Gastrocnemius medialis (tissue), 4 donors: ENCODE results near the gene EMILIN2. TPM values are rescaled to one million over a fixed set of nuclear protein-coding genes. Genes with fewer than 3 reads are reported as not detected.
"Not testable (repeated sequence)": the region's sequence is repeated elsewhere in the genome, so short reads cannot be mapped to it uniquely, and the experiment has no call there.

Experiments used
- ATAC-seq, 2 donors: fragments of 150-250 bp; one replicate each; pipeline ENCODE4 v1.9.1; 2016
- DNase-seq, 2 donors: peaks; one replicate each; pipeline ENCODE4 v3.0.0-alpha.2; 2019
- H3K27ac ChIP-seq, 4 donors: fragments of 200-600 bp; sonication (generic); 1 replicate in 1 of 4; 2 replicates in 3 of 4; pipeline ENCODE4 v1.5.1; 2016 to 2018; ENCODE audit warnings: mild to moderate bottlenecking in 2 of 4, moderate library complexity in 1 of 4
- H3K27me3 ChIP-seq, 3 donors: fragments of 200-600 bp; sonication (generic) in 2 of 3; 1 replicate in 1 of 3; 2 replicates in 2 of 3; pipeline versions ENCODE4 v1.5.1 to v1.6.0; 2016 to 2019; ENCODE audit warnings: mild to moderate bottlenecking in 1 of 3, moderate library complexity in 1 of 3
- H3K36me3 ChIP-seq, 2 donors: fragments of 200-600 bp; sonication (generic) in 1 of 2; one replicate each; pipeline ENCODE4 v1.5.1; 2017 to 2018
- H3K4me1 ChIP-seq, 2 donors: fragments of 200-600 bp; sonication (generic) in 1 of 2; one replicate each; pipeline ENCODE4 v1.5.1; 2016 to 2017; ENCODE audit warnings: mild to moderate bottlenecking in 2 of 2
- H3K4me3 ChIP-seq, 4 donors: fragments of 200-600 bp; sonication (generic) in 3 of 4; 1 replicate in 1 of 4; 2 replicates in 3 of 4; pipeline ENCODE4 v1.5.1; 2016 to 2019; ENCODE audit warnings: mild to moderate bottlenecking in 2 of 4
- H3K9me3 ChIP-seq, 3 donors: fragments of 200-600 bp; sonication (generic) in 2 of 3; 1 replicate in 1 of 3; 2 replicates in 2 of 3; pipeline ENCODE4 v1.5.1; 2016 to 2019
- POLR2A ChIP-seq, 2 donors: fragments of 450-650 bp; IDR thresholded peaks; one replicate each; pipeline ENCODE4 v1.6.1; 2017; ENCODE audit warnings: antibody characterized with exemption in 2 of 2, mild to moderate bottlenecking in 2 of 2, moderate library complexity in 2 of 2
- in situ Hi-C, 4 donors: fragments of 200-750 bp; cut with MboI; loops; one replicate each; pipeline versions ENCODE4 v1.15.0 to v1.8.0; 2017; ENCODE audit warnings: low sequenced_read_pairs in 4 of 4
- intact Hi-C: fragments of 100-400 bp; cut with DNase I; formaldehyde crosslinking; loops from one replicate; pipeline ENCODE4 v1.15.1; 2023; ENCODE audit warnings: low total_unique reads
- total RNA-seq, 4 donors: library from RNA; depleted of rRNA; stranded (reverse); fragments of >200 nt; gene quantifications; one replicate each; pipeline versions ENCODE4 v1.1.0 to v1.2.3, GENCODE V29; 2016
- TF ChIP-seq, protein P1 (sequence below), 5 experiments: fragments of 450-650 bp in 3 of 5; fragments of 200-600 bp in 2 of 5; sonication (generic) in 2 of 5; IDR thresholded peaks in 4 of 5; conservative IDR thresholded peaks in 1 of 5; 1 replicate in 4 of 5; 2 replicates in 1 of 5; pipeline ENCODE4 v1.5.1; 2016 to 2019; ENCODE audit warnings: antibody characterized with exemption in 5 of 5, mild to moderate bottlenecking in 3 of 5, moderate library complexity in 3 of 5

The EMILIN2 gene
- total RNA-seq, 4 donors from 2014 or later, result 1.9 to 10.5 (median 5.6) TPM

- H3K27ac ChIP-seq, result no peak overlapping the region
Measured at GRCh38 chr18:2826581-2826980, 20.2 kb upstream of the EMILIN2 start.

GRCh38 chr18:2827061-2827460, 19.7 kb upstream of the EMILIN2 start:
- H3K9me3 ChIP-seq, result no peaks in the 10 kb centered on the region
- DNase-seq, result no peak
- in situ Hi-C loops, result no loop called here
- no peak overlapping the region for H3K27ac ChIP-seq
- no peaks in the 10 kb centered on the region for H3K27me3 ChIP-seq
- no peak for ATAC-seq
- H3K4me1 ChIP-seq, result no peaks in the 10 kb centered on the region
- no peaks in the 10 kb centered on the region for H3K36me3 ChIP-seq
- H3K4me3 ChIP-seq, result no peak overlapping the region
- TF ChIP-seq, protein P1, sequence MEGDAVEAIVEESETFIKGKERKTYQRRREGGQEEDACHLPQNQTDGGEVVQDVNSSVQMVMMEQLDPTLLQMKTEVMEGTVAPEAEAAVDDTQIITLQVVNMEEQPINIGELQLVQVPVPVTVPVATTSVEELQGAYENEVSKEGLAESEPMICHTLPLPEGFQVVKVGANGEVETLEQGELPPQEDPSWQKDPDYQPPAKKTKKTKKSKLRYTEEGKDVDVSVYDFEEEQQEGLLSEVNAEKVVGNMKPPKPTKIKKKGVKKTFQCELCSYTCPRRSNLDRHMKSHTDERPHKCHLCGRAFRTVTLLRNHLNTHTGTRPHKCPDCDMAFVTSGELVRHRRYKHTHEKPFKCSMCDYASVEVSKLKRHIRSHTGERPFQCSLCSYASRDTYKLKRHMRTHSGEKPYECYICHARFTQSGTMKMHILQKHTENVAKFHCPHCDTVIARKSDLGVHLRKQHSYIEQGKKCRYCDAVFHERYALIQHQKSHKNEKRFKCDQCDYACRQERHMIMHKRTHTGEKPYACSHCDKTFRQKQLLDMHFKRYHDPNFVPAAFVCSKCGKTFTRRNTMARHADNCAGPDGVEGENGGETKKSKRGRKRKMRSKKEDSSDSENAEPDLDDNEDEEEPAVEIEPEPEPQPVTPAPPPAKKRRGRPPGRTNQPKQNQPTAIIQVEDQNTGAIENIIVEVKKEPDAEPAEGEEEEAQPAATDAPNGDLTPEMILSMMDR (IDR thresholded peaks at IDR 0.05 in 4 of 5, conservative IDR thresholded peaks at IDR 0.05 in 1 of 5), result no peak
- TF ChIP-seq POLR2A (IDR thresholded peaks at IDR 0.05), result no peak
- intact Hi-C loops, result no loop called here

More at GRCh38 chr18:2826581-2826980, 20.2 kb upstream of the EMILIN2 start:
- in situ Hi-C loops, result no loop called here
- no peaks in the 10 kb centered on the region for H3K9me3 ChIP-seq
- no peaks in the 10 kb centered on the region for H3K4me1 ChIP-seq
- intact Hi-C loops, result no loop called here
- no peaks in the 10 kb centered on the region for H3K36me3 ChIP-seq
- no peak overlapping the region for H3K4me3 ChIP-seq
- DNase-seq, result peak in 1 of 2 donors; percentile 31
- ATAC-seq, result peak in 1 of 2 donors; percentile 50
- no peaks in the 10 kb centered on the region for H3K27me3 ChIP-seq
- TF ChIP-seq POLR2A (IDR thresholded peaks at IDR 0.05), result no peak
- TF ChIP-seq, protein P1 (IDR thresholded peaks at IDR 0.05 in 4 of 5, conservative IDR thresholded peaks at IDR 0.05 in 1 of 5), result no peak

DNA sequence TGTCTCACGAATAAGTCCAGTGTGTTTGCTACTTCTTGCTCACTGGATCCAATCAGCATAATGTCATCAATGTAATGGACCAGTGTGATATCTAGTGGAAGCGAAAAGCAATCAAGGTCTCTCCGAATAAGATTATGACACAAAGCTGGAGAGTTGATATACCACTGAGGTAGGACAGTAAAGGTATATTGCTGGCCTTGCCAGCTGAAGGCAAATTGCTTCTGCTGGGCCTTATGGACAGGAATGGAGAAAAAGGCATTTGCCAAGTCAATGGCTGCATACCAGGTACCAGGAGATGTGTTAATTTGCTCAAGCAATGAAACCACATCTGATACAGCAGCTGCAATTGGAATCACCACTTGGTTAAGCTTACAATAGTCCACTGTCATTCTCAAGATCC, 10.7 kb upstream of the EMILIN2 start:
- H3K4me1 ChIP-seq, DNase-seq, H3K36me3 ChIP-seq, H3K9me3 ChIP-seq, ATAC-seq, intact Hi-C loops, H3K4me3 ChIP-seq, H3K27ac ChIP-seq, in situ Hi-C loops, H3K27me3 ChIP-seq: not testable (repeated sequence)

GRCh38 chr18:2837290-2837689, 9.5 kb upstream of the EMILIN2 start:
- H3K36me3 ChIP-seq, ATAC-seq, in situ Hi-C loops, H3K4me1 ChIP-seq, H3K4me3 ChIP-seq, H3K9me3 ChIP-seq, H3K27ac ChIP-seq, intact Hi-C loops, H3K27me3 ChIP-seq, DNase-seq: not testable (repeated sequence)

GRCh38 chr18:2839202-2839601, 7.6 kb upstream of the EMILIN2 start:
- H3K9me3 ChIP-seq, result no peaks in the 10 kb centered on the region
- ATAC-seq (no peak), DNase-seq (no peak)
- in situ Hi-C loops (no loop called here), intact Hi-C loops (no loop called here)
- peaks cover 0 to 4% (median 3%) of the 10 kb centered on the region in 3 donors for H3K27me3 ChIP-seq
- no peak overlapping the region for H3K4me3 ChIP-seq
- no peaks in the 10 kb centered on the region for H3K4me1 ChIP-seq
- H3K36me3 ChIP-seq, result no peaks in the 10 kb centered on the region
- no peak for TF ChIP-seq POLR2A (IDR thresholded peaks at IDR 0.05)
- TF ChIP-seq, protein P1 (IDR thresholded peaks at IDR 0.05 in 4 of 5, conservative IDR thresholded peaks at IDR 0.05 in 1 of 5), result no peak
- H3K27ac ChIP-seq, result no peak overlapping the region

DNA sequence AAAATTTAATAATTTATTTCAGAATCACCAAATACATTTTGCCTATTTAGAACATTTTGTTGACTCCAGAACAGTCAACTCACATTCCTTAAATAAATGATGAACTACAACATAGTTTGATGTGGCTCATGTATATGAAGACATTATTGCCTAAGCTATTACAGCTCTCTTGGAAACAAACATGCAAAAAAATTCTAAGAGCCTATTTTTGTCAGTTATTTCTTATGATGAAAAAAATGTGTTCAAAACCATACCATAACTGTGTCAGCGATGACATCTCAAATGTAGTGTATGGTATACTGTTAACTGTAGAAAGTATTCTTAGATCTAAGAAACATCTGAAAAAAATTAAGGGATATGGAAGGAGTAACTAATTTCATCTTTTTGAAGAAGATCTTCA, 6.3 kb upstream of the EMILIN2 start:
- Histone ChIP-seq H3K4me3 (no peak overlapping the region), H3K9me3 (no peaks in the 10 kb centered on the region), H3K36me3 (no peaks in the 10 kb centered on the region), H3K27ac (no peak overlapping the region), H3K4me1 (no peaks in the 10 kb centered on the region), H3K27me3 (peaks cover 10 to 17% (median 10%) of the 10 kb centered on the region in 3 donors)
- intact Hi-C loops (no loop called here), in situ Hi-C loops (no loop called here)
- TF ChIP-seq, protein P1 (IDR thresholded peaks at IDR 0.05 in 4 of 5, conservative IDR thresholded peaks at IDR 0.05 in 1 of 5), result no peak
- TF ChIP-seq POLR2A (IDR thresholded peaks at IDR 0.05), result no peak
- no peak for ATAC-seq
- DNase-seq, result no peak
